Stimulated activated CD4-positive, alpha-beta T cell treated with anti-CD3 and anti-CD28 coated beads, Interleukin-4, amount 100 ng/mL, for 24 hours (primary cell): ENCODE data around the gene LLGL1.

Experiments used
- DNase-seq: peaks from one replicate; pipeline ENCODE4 v3.0.0-alpha.2; 2020

LLGL1 gene

GRCh38 chr17:18225121-18225641, at the start of gene LLGL1:
Gene LLGL1, plus strand, starts transcription at chr17:18225635. Its CDS starts 48 bp downstream, at chr17:18225683.
- DNase-seq: peak; percentile 95

GRCh38 chr17:18176176-18176575, 49.3 kb upstream of the LLGL1 start:
- DNase-seq: no peak

GRCh38 chr17:18177133-18177532, 48.3 kb upstream of the LLGL1 start:
- no peak for DNase-seq

GRCh38 chr17:18177722-18178121, 47.7 kb upstream of the LLGL1 start:
- DNase-seq: no peak

- DNase-seq: no peak
Observed at GRCh38 chr17:18179196-18179595, 46.2 kb upstream of the LLGL1 start.

- DNase-seq: no peak
Observed at GRCh38 chr17:18179804-18180203, 45.6 kb upstream of the LLGL1 start.

- DNase-seq: peak; percentile 69
Observed at GRCh38 chr17:18181358-18181757, 44.1 kb upstream of the LLGL1 start.

GRCh38 chr17:18182110-18182977, 43.1 kb upstream of the LLGL1 start:
- DNase-seq: no peak

GRCh38 chr17:18182978-18183333, 42.5 kb upstream of the LLGL1 start:
- peak; percentile 85 for DNase-seq

GRCh38 chr17:18183334-18184142, 41.9 kb upstream of the LLGL1 start, which contains the start of gene ALKBH5:
Gene ALKBH5, plus strand, starts transcription at chr17:18183828. Its CDS starts 416 bp downstream, at chr17:18184244.
- peak; percentile 97 for DNase-seq

GRCh38 chr17:18184143-18185031, 41.0 kb upstream of the LLGL1 start:
- peak; percentile 75 for DNase-seq

- DNase-seq: no peak
Observed at GRCh38 chr17:18185391-18185790, 40.0 kb upstream of the LLGL1 start.

- no peak for DNase-seq
Observed at GRCh38 chr17:18185832-18186626, 39.4 kb upstream of the LLGL1 start.

- no peak for DNase-seq
Observed at GRCh38 chr17:18186627-18186982, 38.8 kb upstream of the LLGL1 start.

- DNase-seq: no peak
Observed at GRCh38 chr17:18187226-18187625, 38.2 kb upstream of the LLGL1 start.

- no peak for DNase-seq
Observed at GRCh38 chr17:18187821-18188761, 37.3 kb upstream of the LLGL1 start.

- no peak for DNase-seq
Observed at GRCh38 chr17:18190628-18191235, 34.7 kb upstream of the LLGL1 start.

- DNase-seq: no peak
Observed at GRCh38 chr17:18191236-18191667, 34.2 kb upstream of the LLGL1 start.

- no peak for DNase-seq
Observed at GRCh38 chr17:18191967-18192366, 33.5 kb upstream of the LLGL1 start.

- DNase-seq: no peak
Observed at GRCh38 chr17:18194394-18194793, 31.0 kb upstream of the LLGL1 start.
